CD4-positive, alpha-beta T cell treated with Interleukin-10 for 1 hour (primary cell): ENCODE data around the gene FAM8A1.
A peak's percentile ranks its signal among the peaks of the same experiment; 100 is the strongest.
"Not testable (repeated sequence)": the region's sequence is repeated elsewhere in the genome, so short reads cannot be mapped to it uniquely, and the experiment has no call there.

Experiments used
- DNase-seq: peaks from one replicate; pipeline ENCODE4 v3.0.0-alpha.2; 2020

The FAM8A1 gene

DNA sequence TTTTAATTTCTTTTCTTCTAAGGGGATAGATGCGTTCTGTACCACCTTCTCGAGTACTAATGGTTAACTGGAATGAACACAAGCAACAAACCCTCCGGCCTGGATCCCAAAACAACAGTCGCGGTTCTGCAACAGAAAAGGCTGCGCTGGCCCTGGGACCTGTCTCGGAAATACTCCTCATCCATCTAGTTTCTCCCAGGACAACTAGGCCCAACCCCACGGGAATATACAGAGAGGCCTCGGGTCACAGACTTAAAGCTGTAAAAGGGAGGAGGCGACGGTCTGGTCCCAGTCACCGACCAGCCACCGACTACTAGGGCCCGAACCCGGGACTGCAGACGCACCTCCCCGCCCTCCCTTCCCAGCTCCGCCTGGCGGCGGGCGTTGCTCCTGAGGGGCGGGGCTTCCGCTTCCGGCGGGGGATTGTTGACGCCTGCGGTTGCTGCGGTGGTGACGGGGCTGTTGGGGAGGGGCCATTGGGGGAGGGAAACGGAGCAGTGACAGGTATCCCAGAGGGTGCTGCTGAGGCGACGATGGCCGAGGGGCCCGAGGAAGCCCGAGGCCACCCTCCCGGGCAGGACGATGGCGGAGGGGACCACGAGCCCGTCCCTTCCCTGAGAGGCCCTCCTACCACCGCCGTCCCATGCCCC lies at the start of gene FAM8A1:
Gene FAM8A1 (plus strand): TSS at position 426 of the 650 bp plus-strand sequence. CDS start 108 bp downstream, at position 534.
- DNase-seq: peak; percentile 95

DNA sequence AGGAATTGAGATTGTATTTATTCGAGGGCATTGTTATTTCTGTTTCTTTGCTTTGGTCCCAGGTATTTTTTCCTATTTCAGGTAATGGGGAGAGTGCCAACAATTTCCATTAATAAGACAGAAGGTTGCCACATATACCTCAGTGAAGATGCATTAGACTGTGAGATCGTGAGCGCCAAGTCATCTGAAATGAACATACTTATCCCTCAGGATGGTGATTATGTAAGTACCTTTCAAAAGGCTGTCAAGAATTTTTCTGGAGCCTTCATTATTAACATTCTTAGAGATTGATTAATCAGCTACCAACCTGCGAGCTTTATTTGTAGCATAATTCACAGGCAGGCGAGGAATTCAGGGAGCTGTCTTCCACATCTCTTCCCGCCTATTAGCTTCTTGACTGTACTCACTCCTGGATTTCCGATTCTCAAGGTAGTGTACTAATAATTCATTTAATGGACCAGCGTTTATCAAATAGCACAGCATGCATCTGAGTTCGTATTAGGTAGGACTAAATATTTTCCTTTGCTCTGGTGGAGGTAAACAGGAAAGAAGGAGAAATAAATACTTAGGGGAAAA lies 48.6 kb upstream of the FAM8A1 start:
- DNase-seq: no peak

DNA sequence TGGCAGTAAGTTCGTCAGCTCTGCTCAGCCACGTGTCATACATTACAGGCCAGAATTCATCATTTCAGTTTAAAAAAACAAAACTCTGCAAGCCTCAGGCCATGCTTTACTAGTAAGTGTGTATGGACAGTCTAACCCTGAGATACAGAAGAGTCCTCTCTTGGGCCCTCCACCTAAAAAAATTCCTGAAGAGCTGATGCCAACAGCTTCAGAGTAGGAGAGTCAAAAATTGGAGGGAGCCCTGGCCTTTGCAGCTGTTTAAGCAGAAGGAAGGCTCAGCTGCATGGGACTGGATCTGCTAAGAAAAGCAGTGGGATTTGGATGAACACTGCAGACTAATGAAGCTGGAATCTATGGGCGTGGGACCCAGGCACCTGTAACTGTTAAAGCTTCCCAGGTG lies 47.2 kb upstream of the FAM8A1 start:
- DNase-seq: no peak

DNA sequence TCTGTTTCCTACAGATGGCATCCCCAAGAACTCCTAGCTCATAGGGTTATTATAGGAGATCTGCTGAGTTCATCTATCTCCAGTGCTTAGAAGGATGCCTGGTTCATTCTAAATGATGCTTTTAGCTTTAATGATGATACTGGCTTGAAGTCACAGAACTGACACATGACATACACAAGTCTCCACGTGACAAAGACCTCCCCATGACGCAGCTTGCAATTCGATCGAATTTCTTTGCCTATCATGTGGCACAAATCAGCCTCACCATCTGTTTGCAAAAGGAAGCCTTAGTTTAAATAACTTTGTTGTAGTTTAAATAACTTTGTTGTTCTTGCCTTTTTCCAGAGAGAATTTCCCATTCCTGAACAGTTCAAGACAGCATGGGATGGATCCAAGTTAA lies 44.1 kb upstream of the FAM8A1 start:
- DNase-seq: no peak

DNA sequence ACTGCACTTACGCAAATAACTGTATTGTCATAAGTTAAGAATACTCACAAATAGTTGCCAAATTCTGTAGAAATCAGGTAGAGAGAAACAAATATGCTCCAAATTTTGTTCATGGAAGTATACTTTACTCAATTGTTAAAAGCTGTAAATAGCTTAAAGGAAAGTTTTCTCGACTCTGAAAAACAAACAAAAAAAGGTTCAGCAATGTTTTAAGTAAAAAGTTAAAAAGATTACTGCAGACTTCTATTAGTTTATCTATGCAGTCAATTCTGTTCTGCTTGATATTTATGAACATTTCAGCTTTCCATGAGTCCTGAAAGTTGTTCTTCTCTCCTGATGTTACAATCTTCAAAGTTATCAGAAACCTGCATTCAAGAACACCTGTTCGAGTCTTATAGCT lies 37.5 kb upstream of the FAM8A1 start:
- no peak for DNase-seq

GRCh38 chr6:17565399-17565798 lies 34.7 kb upstream of the FAM8A1 start:
- DNase-seq: no peak

GRCh38 chr6:17574866-17575560 lies 25.1 kb upstream of the FAM8A1 start:
- DNase-seq: no peak

GRCh38 chr6:17577059-17577458 lies 23.0 kb upstream of the FAM8A1 start:
- DNase-seq: no peak

DNA sequence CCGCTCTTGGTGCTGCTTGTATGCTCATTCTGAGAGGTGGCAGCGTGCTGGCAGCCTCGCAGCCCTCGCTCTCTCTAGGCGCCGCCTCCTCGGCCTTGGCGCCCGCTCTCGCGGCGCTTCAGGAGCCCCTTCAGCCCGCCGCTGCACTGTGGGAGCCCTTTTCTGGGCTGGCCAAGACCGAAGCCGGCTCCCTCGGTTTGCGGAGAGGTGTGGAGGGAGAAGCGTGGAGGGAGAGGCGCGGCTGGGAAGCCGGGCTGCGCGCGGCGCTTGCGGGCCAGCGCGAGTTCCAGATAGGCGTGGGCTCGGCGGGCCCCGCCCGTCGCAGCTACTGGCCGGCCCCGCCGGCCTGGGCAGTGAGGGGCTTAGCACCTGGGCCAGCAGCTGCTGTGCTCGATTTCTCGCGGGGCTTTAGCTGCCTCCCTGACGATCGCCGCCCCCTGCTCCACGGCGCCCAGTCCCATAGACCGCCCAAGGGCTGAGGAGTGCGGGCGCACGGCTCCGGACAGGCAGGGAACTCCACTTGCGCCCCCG lies 19.5 kb upstream of the FAM8A1 start:
- DNase-seq: no peak

DNA sequence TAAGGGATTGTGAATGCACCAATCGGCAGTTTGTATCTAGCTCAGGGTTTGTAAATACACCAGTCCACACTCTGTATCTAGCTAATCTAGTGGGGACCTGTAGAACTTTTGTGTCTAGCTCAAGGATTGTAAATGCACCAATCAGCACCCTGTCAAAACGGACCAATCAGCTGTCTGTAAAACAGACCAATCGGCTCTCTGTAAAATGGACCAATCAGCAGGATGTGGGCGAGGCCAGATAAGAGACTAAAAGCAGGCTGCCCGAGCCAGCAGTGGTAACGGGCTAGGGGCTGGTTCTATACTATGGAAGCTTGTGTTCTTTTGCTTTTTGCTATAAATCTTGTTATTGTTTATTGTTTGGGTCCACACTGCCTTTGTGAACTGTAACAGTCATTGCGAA lies 18.8 kb upstream of the FAM8A1 start:
- DNase-seq: not testable (repeated sequence)

GRCh38 chr6:17583811-17584210 lies 16.3 kb upstream of the FAM8A1 start:
- no peak for DNase-seq

GRCh38 chr6:17584241-17584803 lies 15.8 kb upstream of the FAM8A1 start:
- peak; percentile 60 for DNase-seq

DNA sequence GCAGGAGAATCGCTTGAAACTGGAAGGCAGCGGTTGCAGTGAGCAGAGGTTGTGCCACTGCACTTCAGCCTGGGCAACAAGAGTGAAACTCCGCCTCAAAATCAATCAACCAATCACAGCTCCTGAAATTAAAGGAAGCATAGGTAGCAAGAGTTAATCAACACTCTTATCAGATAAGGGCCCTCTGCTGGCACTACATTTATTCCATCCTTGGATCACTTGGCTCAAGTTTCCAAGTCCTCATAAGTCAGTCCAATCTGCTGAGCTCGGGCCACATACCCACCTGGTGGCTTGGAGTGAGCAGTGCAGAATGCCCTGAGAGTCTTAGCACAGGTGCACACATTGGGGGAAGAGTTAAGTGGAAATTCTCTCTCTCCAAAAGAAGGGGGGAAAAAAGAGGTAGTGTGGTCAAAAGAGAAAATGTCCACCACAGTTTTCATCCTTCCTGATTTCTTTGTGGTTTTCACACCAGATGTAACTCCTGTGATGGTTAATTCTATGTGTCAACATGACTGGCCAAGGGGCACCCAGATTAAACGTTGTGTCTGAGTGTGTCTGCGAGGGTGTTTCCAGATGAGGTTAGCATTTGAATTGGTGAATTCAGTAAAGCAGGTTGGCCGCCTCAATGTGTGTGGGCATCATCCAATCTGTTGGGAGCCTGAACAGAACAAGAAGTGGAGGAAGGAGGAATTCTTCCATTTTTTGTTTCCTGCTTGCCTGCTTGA lies 14.2 kb upstream of the FAM8A1 start:
- no peak for DNase-seq

- DNase-seq: not testable (repeated sequence)
These were observed 13.5 kb upstream of the FAM8A1 start for GRCh38 chr6:17586623-17587022.

- no peak for DNase-seq
These were observed 12.1 kb upstream of the FAM8A1 start for GRCh38 chr6:17588011-17588410.

GRCh38 chr6:17589406-17590096 lies 10.6 kb upstream of the FAM8A1 start:
- no peak for DNase-seq

DNA sequence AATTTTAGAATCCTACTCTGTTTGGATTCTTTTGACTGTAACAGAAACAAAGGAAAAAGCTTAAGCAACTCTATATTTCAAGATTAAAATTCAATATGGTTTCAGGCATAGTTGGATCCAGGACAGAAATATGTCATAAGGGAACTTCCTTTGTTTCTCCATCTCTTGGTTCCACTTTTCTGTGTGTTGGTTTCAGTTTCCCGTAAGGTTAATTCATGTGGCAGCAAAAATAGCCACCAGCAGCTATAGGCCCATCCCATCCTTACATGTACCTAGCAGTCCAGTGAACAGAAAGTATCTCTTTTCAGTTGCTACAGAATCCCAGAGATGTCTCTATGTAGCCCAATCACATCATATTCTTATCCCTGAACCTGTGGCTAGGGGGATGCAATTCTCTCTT lies 8.8 kb upstream of the FAM8A1 start:
- no peak for DNase-seq

DNA sequence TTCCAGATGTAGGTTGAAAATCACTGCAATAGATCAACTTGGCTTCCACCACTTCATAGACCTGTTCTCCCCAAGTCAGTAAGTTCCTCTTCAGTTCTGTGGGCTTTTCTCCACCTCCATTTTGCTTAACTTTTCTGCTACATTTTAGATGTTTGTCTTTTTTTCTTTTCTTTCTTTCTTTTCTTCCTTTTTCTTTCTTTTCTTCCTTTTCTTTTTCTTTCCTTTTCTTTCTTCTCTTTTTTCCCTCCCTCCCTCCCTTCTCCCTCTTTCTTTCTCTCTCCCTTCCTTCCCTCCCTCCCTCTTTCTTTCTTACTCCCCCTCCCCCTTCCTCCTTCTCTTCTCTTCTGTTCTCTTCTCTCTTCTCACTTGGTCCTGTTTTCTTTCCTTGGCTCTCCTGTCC lies 6.9 kb upstream of the FAM8A1 start:
- DNase-seq: no peak

- no peak for DNase-seq
These were observed 4.0 kb upstream of the FAM8A1 start for GRCh38 chr6:17596085-17596484.

DNA sequence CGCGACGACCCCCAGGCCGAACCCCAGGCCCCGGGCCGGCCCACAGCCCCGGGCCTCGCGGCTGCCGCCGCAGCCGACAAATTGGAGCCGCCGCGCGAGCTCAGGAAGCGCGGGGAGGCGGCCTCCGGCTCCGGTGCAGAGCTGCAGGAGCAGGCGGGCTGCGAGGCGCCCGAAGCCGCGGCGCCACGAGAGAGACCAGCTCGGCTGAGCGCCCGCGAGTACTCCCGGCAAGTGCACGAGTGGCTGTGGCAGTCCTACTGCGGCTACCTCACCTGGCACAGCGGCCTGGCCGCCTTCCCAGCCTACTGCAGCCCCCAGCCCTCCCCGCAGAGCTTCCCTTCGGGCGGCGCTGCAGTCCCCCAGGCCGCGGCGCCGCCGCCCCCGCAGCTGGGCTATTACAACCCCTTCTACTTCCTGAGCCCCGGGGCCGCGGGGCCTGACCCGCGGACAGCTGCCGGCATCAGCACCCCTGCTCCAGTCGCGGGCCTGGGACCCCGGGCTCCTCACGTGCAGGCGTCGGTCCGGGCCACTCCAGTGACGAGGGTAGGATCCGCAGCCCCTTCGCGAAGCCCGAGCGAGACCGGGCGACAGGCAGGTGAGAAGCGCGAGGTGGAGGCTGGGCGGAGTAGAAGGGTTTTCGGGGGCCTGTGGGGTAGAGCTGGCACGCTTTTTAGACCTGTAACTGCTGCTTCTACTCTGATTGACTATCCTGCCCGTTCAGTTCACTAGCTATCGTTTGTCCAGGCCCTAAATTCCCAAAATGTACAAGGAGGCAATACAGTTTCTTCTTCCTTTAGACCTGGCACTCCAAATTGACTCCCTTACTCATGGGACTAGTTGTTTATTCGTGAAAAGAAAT lies 654 bp downstream of the FAM8A1 start:
- peak; percentile 37 for DNase-seq

DNA sequence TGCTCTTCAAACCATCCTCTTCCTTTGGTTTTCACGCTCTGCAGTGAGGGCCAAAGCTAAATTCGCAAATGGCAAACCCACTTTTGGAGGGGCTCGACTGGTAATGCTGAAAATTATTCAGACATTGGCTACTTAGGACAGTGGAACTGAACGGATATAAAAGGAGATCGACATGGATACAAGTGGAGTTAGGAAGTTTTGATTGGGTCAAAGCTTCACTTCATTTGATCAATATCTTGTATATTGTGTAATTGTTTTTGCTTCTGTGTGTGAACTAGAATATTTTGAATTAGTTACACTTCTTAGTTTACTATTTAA lies 1.2 kb downstream of the FAM8A1 start:
- DNase-seq: no peak

DNA sequence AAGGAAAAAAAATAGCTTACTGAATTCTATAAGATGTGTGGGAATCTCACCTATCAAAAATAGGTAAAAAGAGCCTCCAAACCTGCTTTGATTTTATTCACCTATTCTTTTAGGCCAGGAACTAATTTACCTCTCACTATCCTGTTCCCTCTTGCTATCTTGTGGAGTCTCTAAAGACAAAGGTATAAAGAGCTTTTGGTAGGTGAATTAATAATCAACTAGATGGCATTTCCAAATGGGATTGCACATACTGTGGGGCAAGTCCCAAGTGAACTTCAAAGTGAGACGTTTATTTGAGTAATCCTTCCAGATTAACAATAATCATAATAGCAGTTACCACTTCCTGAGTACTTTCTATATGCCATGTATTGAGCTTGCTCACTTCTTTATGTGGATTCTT lies 2.8 kb downstream of the FAM8A1 start:
- DNase-seq: no peak
